Suppressor macrophage (primary cell): Measurements from ENCODE around the gene APOD.

Experiments used
- DNase-seq, 4 experiments: peaks; one replicate each; pipeline ENCODE4 v3.0.0-alpha.2; 2020 to 2022

APOD gene

GRCh38 chr3:195584543-195584870 lies 767 bp upstream of the APOD start:
- no peak for DNase-seq

GRCh38 chr3:195582947-195583346 lies 793 bp downstream of the APOD start:
- no peak for DNase-seq

GRCh38 chr3:195580744-195581443 lies 2.8 kb downstream of the APOD start:
- DNase-seq: peak in 2 of 4 experiments; percentile 5 to 14

GRCh38 chr3:195579281-195579680 lies 4.5 kb downstream of the APOD start:
- DNase-seq: no peak

GRCh38 chr3:195578565-195578964 lies 5.2 kb downstream of the APOD start:
- DNase-seq: no peak

GRCh38 chr3:195577645-195578177 lies 6.0 kb downstream of the APOD start:
- no peak for DNase-seq

- DNase-seq: peak; percentile 9 to 44 (median 35)
These were observed 9.0 kb downstream of the APOD start for GRCh38 chr3:195574497-195575304.

GRCh38 chr3:195573611-195574496 lies 9.9 kb downstream of the APOD start:
- no peak for DNase-seq

GRCh38 chr3:195571361-195571760 lies 12.4 kb downstream of the APOD start:
- no peak for DNase-seq

- DNase-seq: no peak
These were observed 12.8 kb downstream of the APOD start for GRCh38 chr3:195570912-195571311.

- peak in 2 of 4 experiments; percentile 18 to 22 for DNase-seq
These were observed 13.4 kb downstream of the APOD start for GRCh38 chr3:195570344-195570743.

- no peak for DNase-seq
These were observed 15.1 kb downstream of the APOD start for GRCh38 chr3:195568630-195569029.

GRCh38 chr3:195566797-195567196 lies 16.9 kb downstream of the APOD start:
- no peak for DNase-seq

- DNase-seq: no peak
These were observed 18.0 kb downstream of the APOD start for GRCh38 chr3:195565716-195566115.

- no peak for DNase-seq
These were observed 20.4 kb downstream of the APOD start for GRCh38 chr3:195563317-195563716.

GRCh38 chr3:195559723-195560409 lies 23.9 kb downstream of the APOD start:
- DNase-seq: peak in 3 of 4 experiments; percentile 24 to 33 (median 27)

GRCh38 chr3:195558602-195559001 lies 25.1 kb downstream of the APOD start:
- peak in 3 of 4 experiments; percentile 15 to 38 (median 35) for DNase-seq

GRCh38 chr3:195557322-195557721 lies 26.4 kb downstream of the APOD start:
- DNase-seq: no peak

- DNase-seq: peak in 2 of 4 experiments; percentile 13 to 57
These were observed 27.4 kb downstream of the APOD start for GRCh38 chr3:195556390-195556789.

GRCh38 chr3:195555110-195555509 lies 28.6 kb downstream of the APOD start:
- DNase-seq: no peak

GRCh38 chr3:195554458-195554857 lies 29.3 kb downstream of the APOD start:
- DNase-seq: no peak

GRCh38 chr3:195553268-195553667 lies 30.5 kb downstream of the APOD start:
- DNase-seq: no peak
